ENCODE measurements around the gene ZNF837. TPM values are rescaled to one million over a fixed set of nuclear protein-coding genes. Genes with fewer than 3 reads are reported as not detected.
A peak's percentile ranks its signal among the peaks of the same experiment; 100 is the strongest.

ZNF837 gene
- total and polyA plus RNA-seq, 2 of the 4 experiments (the other 2 are of a cell fraction), result 0.54 to 1.2 TPM

GRCh38 chr19:58336820-58337219 lies 44.0 kb downstream of the ZNF837 start:
- H3K18ac ChIP-seq (ENCODE audit: low read depth, low read length), result no peak overlapping the region
- intact Hi-C loops (cut with micrococcal nuclease) (no loop called here), in situ Hi-C loops (cut with MboI; ENCODE audit: low sequenced_read_pairs) (no loop called here), dilution Hi-C loops (cut with HindIII; ENCODE audit: low sequenced_read_pairs, unreplicated experiment) (no loop called here)
- H3K4me2 ChIP-seq (ENCODE audit: low read depth, low read length), result no peak overlapping the region
- no CpG with 5 or more reads among the region's 4 CpGs for whole genome bisulfite sequencing, 2 experiments (ENCODE audit: extremely low coverage in 2 of 2, insufficient read length in 1 of 2)
- H3K23ac ChIP-seq (ENCODE audit: low read depth, low read length), result no peak overlapping the region
- peaks cover 15% of the 10 kb centered on the region for H3K9me3 ChIP-seq (ENCODE audit: control insufficient read depth, insufficient read depth, low read length)
- no peak overlapping the region for H2BK5ac ChIP-seq (ENCODE audit: low read depth, low read length, poor library complexity, severe bottlenecking)
- no peak overlapping the region for H4K5ac ChIP-seq (ENCODE audit: low read depth, low read length)
- peak overlapping the region; percentile 37 for H2AK9ac ChIP-seq (replicated peaks; ENCODE audit: low read depth, low read length, poor library complexity)
- H4K20me1 ChIP-seq (ENCODE audit: insufficient read depth, low read length), result peaks cover 10% of the 10 kb centered on the region; the same call in 1 of the 2 replicates
- ChIA-PET POLR2A (ENCODE audit: unreplicated experiment) (no interaction called here), CTCF (no interaction called here)
- H4K8ac ChIP-seq (ENCODE audit: low read depth in 2 of 2, low read length in 2 of 2), result no peak overlapping the region
- no TSS peak for BruUV-seq (replicated peaks)
- no peaks in the 10 kb centered on the region for H3K27me3 ChIP-seq (ENCODE audit: control insufficient read depth, insufficient read depth, low read length)
- H3K9ac ChIP-seq (ENCODE audit: low read depth, low read length), result no peak overlapping the region
- H2BK120ac ChIP-seq (ENCODE audit: low read depth, low read length), result no peak overlapping the region
- H3K4ac ChIP-seq (ENCODE audit: low read depth, low read length), result no peak overlapping the region
- no peak for ATAC-seq (ENCODE audit: low read depth)
- no peak overlapping the region for H2BK15ac ChIP-seq (ENCODE audit: low read depth, low read length)
- no peak overlapping the region for H2AFZ ChIP-seq (replicated peaks; ENCODE audit: low read length, poor library complexity)
- no peak for DNase-seq
- no peak overlapping the region for H3K14ac ChIP-seq (replicated peaks; ENCODE audit: low read depth, low read length)
- H3K27ac ChIP-seq (ENCODE audit: insufficient read depth, low read length), result no peak overlapping the region
- no peak for TF ChIP-seq CTCF (conservative IDR thresholded peaks at IDR 0.05; ENCODE audit: low read depth, low read length)
- TF ChIP-seq USF2 (IDR thresholded peaks at IDR 0.05; ENCODE audit: low read depth, low read length), result no peak
- TF ChIP-seq RAD21 (IDR thresholded peaks at IDR 0.05; ENCODE audit: low read length), result no peak
- no peak for TF ChIP-seq FOS (IDR thresholded peaks at IDR 0.05; ENCODE audit: low read depth, low read length)
- TF ChIP-seq CHD1 (IDR thresholded peaks at IDR 0.05; ENCODE audit: low read depth, low read length), result no peak
- TF ChIP-seq RFX5 (IDR thresholded peaks at IDR 0.05; ENCODE audit: low read depth, low read length), result no peak
- TF ChIP-seq MXI1 (IDR thresholded peaks at IDR 0.05; ENCODE audit: borderline replicate concordance, low read depth, low read length), result no peak
- no peak for TF ChIP-seq SMC3 (IDR thresholded peaks at IDR 0.05; ENCODE audit: low read depth, low read length)
- no peak for TF ChIP-seq POLR2A (IDR thresholded peaks at IDR 0.05; ENCODE audit: low read depth, low read length)
- TF ChIP-seq ELK1 (IDR thresholded peaks at IDR 0.05; ENCODE audit: borderline replicate concordance, low read depth, low read length), result no peak
- TF ChIP-seq MAZ (IDR thresholded peaks at IDR 0.05; ENCODE audit: borderline replicate concordance, low read depth, low read length), result no peak
- TF ChIP-seq BHLHE40 (IDR thresholded peaks at IDR 0.05; ENCODE audit: low read depth, low read length), result no peak
- TF ChIP-seq CEBPB (IDR thresholded peaks at IDR 0.05; ENCODE audit: low read depth, low read length), result no peak
- no peak overlapping the region for H2BK20ac ChIP-seq (ENCODE audit: low read depth, low read length)
- H3K56ac ChIP-seq (ENCODE audit: extremely low read depth, insufficient read depth, low read length), result no peak overlapping the region
- H4K91ac ChIP-seq (ENCODE audit: insufficient read depth, low read depth, low read length), result no peak overlapping the region
- peaks cover 9% of the 10 kb centered on the region; the same call in 1 of the 2 replicates for H3K9me1 ChIP-seq (ENCODE audit: insufficient read depth, low read length)
- no peak overlapping the region for H3K4me3 ChIP-seq (ENCODE audit: insufficient read depth, low read depth, low read length)
- peaks cover 46% of the 10 kb centered on the region for H3K36me3 ChIP-seq (ENCODE audit: control insufficient read depth, insufficient read depth, low read length)
- no peak overlapping the region for H2AK5ac ChIP-seq (ENCODE audit: low read depth, low read length)
- peaks cover 22 to 46% of the 10 kb centered on the region in 2 experiments for H3K79me1 ChIP-seq (ENCODE audit: low read depth in 1 of 2, low read length in 2 of 2)
- H3K4me1 ChIP-seq (ENCODE audit: control insufficient read depth, insufficient read depth, low read length), result no peaks in the 10 kb centered on the region

Measured in IMR-90 (cell line).